GM21515 (cell line): ENCODE results near the gene IKBKE.

Source experiments
- ATAC-seq: cut with Tn5 transposase; IDR thresholded peaks from one replicate; pipeline ENCODE4 v1.9.1; 2021; ENCODE audit not compliant: unreplicated experiment

IKBKE gene

DNA sequence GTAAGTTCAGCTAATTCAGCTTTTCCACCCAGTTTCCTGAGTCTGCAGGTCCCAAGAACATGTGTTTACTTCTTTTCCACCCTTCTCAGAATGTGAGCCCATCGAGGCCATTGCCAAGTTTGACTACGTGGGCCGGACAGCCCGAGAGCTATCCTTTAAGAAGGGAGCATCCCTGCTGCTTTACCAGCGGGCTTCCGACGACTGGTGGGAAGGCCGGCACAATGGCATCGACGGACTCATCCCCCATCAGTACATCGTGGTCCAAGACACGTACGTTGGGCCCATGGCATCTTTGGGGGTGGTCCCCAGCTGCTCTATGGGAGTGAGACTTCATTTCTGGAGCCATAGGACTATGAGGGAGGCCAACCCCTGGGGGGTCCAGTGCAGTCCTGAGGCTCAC lies 17.2 kb upstream of the IKBKE start:
- no peak for ATAC-seq

- no peak for ATAC-seq
These were observed 15.0 kb upstream of the IKBKE start for GRCh38 chr1:206455289-206455665.

- ATAC-seq: no peak
These were observed 14.5 kb upstream of the IKBKE start for GRCh38 chr1:206455666-206456344.

- ATAC-seq: no peak
These were observed 13.5 kb upstream of the IKBKE start for GRCh38 chr1:206456577-206457370.

DNA sequence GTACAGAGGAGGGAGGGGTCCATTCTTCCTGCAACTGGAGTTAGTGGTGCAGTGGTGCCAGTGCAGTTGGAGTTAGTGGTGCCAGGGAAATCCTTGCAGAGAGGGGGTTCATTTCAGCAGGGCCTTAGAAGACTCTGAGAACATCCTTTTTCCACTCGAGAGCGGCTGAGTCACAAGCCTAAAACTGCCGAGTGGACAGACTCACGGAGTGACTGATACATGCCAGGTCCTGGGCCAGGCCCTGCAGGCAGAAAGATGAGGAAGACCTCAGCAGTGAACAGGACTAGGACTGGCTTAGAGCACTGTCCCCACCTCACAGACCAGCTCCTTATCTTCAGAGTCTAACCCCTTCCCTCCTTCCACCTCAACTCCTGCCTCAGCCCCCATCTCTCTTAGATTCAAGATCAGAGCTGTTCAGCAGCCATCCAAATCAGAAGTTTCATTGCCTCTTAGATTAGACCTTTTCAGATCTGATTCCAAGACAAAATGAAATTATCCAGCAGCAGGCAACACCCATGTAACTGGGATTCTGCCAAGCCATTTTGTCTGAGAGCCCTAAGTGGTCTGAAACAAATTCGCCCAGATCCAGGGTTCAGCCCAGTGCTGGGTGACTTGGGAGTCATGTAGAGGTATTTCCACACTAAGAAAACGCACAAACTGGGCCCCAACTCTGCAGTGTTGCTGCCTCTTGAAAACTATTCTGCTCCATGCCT lies 12.7 kb upstream of the IKBKE start:
- ATAC-seq: no peak

DNA sequence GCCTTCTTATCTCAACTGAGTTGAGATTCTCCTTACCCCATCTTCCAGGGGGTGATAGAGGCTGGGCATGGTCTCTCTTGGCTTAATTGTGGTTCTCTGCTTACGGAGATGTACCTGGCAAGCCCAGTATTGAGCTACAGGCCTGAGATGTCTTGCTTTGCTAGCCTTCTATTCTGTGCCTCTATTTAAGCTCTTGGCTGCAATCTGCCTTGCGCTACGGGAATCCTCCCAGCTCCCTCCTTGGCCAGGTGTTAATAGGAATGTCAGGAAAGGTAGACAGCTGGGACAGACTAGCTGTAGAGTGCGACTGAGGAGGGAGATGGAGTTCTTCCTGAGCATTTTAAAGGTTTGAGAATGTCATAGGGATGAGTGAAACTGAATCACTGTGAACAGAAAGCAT lies 10.6 kb upstream of the IKBKE start:
- ATAC-seq: no peak

GRCh38 chr1:206460836-206461426 lies 9.3 kb upstream of the IKBKE start:
- ATAC-seq: no peak

GRCh38 chr1:206461602-206462455 lies 8.4 kb upstream of the IKBKE start:
- ATAC-seq: peak; percentile 53

DNA sequence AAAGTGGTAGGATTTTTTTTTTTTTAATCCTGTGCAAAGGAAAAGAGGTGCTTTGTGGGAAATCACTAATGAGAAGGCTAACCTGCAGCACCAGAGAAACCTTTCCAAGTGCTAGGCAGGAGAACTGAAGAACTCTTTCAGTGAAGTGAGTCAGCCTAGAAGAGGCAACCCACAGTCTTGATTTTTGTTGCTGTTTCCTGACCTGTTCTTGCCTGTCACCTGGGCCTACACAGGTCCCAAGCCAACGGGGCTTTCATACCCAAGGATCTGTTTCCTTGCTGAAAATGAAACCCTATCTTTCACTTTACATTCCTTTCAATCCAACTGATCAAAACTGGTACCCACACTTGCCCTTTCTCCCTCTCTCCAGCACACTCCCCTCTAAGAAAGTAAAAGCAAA lies 7.1 kb upstream of the IKBKE start:
- no peak for ATAC-seq

DNA sequence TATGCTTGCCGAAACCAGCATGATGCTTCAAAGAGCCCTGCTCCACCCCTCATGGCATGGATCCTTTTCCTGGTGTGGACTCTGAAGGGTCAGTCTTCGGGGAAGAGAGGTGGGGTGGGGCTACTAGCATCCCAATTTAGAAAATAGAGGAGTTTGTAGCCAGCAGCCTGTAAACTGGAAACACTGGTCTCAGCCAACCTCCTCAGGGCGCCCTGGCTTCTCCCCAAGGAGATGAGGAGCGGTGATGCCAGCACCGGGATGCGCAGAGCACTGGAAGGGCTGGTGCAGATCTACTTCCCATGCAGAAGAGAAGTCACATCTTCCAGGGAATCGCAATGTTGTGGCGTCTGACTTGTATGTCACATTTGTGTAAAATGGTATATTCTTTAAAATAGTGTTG lies 6.4 kb upstream of the IKBKE start:
- ATAC-seq: no peak

GRCh38 chr1:206464456-206464964 lies 5.8 kb upstream of the IKBKE start:
- ATAC-seq: no peak

GRCh38 chr1:206465951-206466350 lies 4.3 kb upstream of the IKBKE start:
- no peak for ATAC-seq

DNA sequence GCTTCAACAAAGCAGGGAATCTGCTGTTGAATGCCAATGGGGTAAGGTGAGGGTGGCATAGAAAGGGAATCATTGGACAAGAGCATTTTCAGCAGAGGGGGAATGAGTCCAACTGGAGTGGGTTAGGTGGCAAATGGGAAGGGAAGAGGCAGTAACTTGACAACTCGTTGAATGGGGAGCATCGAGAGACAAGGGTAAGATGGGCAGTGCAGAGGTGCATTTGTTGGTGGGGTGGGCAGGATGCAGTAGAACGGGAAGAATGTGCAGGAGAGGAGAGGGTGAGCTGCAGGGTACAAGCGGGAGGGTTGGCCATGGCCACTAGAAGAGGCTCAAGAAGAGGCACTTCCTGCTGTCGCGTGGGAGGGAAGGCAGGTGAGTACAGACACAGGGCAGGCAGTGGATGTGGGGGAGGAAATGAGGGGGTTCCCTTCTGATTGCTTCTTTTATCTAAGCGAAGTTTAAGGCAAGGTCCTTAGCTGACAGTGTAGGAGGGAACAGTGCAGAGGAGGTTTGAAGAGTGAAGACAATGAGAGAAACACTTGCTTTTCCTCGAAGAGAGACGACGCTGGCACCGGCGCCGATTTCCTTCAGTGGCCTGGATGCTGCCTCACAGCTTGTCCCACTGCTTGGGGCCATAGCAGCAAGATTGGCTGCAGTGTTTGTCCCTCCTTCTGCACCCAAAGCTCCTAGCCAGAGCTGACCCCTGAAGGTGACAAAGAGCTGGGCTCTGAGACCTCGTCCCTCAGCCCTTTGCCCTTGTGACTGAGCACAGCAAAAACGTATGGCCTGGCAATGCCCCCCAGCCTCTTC lies 3.2 kb upstream of the IKBKE start:
- no peak for ATAC-seq

- no peak for ATAC-seq
These were observed 2.4 kb upstream of the IKBKE start for GRCh38 chr1:206467915-206468314.

DNA sequence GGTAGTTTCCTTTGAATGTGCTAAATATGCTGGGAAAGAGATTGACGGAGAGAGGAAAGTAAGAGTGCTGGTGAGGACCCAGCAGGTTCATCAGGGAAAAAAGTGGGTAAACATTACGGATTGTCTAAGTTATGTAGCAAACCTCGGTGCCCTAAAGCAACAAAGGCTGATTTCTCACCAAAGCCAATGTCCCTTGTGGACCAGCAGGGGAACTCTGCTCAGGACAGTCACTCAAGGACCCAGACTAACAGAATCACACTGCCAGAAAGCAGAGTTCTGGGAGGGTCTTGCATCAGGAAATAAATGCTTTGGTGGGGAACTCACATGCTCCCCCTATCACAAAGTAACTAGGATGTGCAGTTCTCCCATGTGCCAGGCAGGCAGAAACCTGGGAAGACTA lies 1.7 kb upstream of the IKBKE start:
- ATAC-seq: no peak

- ATAC-seq: no peak
These were observed 804 bp upstream of the IKBKE start for GRCh38 chr1:206469411-206469932.

- ATAC-seq: peak; percentile 7
These were observed 577 bp downstream of the IKBKE start for GRCh38 chr1:206470692-206471414.

DNA sequence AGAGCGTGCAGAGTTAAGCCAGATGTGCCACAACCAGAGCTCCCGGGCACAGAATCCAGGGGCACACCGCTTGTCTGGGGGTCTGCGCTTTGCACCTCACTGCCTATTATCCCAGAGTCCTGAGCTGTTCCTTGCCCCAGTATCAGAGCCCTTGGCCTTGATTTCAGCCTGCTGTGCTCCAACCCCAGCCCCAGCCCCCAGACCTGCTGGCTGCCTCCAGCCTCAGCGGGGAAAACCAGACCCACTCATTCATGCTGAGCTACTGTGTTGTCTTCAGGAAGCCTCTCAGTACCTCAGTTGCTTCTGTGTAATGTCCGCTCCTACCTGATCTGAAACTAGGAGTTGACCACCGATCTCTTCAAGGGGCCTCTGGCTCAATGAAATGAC lies 1.1 kb downstream of the IKBKE start:
- ATAC-seq: no peak

GRCh38 chr1:206472024-206472423 lies 1.7 kb downstream of the IKBKE start:
- ATAC-seq: no peak
